Ishikawa (cell line): ENCODE data around the gene DOCK2.

Source experiments
- CEBPB ChIP-seq: IDR thresholded peaks from 2 replicates; pipeline ENCODE4 v1.6.1; 2012
- CREB1 ChIP-seq: IDR thresholded peaks from 2 replicates; pipeline ENCODE4 v1.6.1; 2012; ENCODE audit warnings: low read depth
- EGR1 ChIP-seq: IDR thresholded peaks from 2 replicates; pipeline ENCODE4 v1.6.1; 2012
- EP300 ChIP-seq: IDR thresholded peaks from 2 replicates; pipeline ENCODE4 v1.6.1; 2012; ENCODE audit warnings: borderline replicate concordance
- FOXM1 ChIP-seq: IDR thresholded peaks from 2 replicates; pipeline ENCODE4 v1.6.1; 2012; ENCODE audit warnings: low read depth, borderline replicate concordance
- NFIC ChIP-seq: IDR thresholded peaks from 2 replicates; pipeline ENCODE4 v1.6.1; 2012
- RAD21 ChIP-seq: IDR thresholded peaks from 2 replicates; pipeline ENCODE4 v1.6.1; 2012; ENCODE audit warnings: low read depth
- TAF1 ChIP-seq: IDR thresholded peaks from 2 replicates; pipeline ENCODE4 v1.6.1; 2012; ENCODE audit warnings: low read depth, mild to moderate bottlenecking
- TCF12 ChIP-seq: IDR thresholded peaks from 2 replicates; pipeline ENCODE4 v1.6.1; 2012; ENCODE audit warnings: low read depth
- TEAD4 ChIP-seq: IDR thresholded peaks from 2 replicates; pipeline ENCODE4 v1.6.1; 2012
- YY1 ChIP-seq: IDR thresholded peaks from 2 replicates; pipeline ENCODE4 v1.6.1; 2012; ENCODE audit warnings: low read depth
- ZBTB7A ChIP-seq: IDR thresholded peaks from 2 replicates; pipeline ENCODE4 v1.6.1; 2012; ENCODE audit warnings: low read depth
- TF ChIP-seq, protein P1 (sequence below): IDR thresholded peaks from 2 replicates; pipeline ENCODE4 v1.6.1; 2012
- TF ChIP-seq, protein P2 (sequence below): IDR thresholded peaks from 2 replicates; pipeline ENCODE4 v1.6.1; 2012
- TF ChIP-seq, protein P3 (sequence below): IDR thresholded peaks from 2 replicates; pipeline ENCODE4 v1.6.1; 2012; ENCODE audit warnings: low read depth, mild to moderate bottlenecking

The DOCK2 gene

DNA sequence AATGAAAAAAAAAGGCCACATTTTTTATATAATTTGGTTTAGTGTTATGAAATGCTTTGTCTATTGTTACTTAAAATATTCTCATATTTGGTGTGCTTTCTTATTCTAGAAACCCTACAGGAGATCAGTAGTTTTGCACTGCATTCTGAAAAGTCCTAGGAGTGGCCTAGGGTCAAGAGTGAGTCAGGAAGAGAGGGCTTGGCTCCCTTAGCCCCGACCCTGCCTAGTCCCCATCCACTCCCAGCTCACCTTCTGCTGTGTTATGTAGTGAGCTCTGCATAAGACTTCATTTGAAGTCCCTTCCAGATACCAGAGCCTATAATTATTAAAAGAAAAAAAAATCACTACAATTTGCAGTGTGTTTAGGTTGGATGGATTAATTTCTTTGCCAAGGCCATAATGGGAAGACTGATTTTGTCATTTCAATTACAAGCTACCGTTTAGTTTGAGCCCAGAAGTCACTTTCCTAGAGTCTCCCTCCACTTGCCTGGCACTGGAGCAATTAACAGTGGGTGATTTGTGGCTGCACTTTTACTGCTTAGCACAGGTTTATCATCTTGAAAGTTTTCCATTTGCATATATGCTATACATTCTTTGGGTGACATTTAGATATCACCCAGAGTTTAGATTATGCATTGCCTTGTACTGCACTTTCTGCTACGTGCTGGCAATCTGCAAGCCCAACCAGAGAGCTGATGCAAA lies 199.9 kb downstream of the DOCK2 start:
- TF ChIP-seq TCF12 (no peak), CEBPB (no peak), CREB1 (no peak), FOXM1 (no peak), TAF1 (no peak), TEAD4 (no peak), YY1 (no peak), NFIC (no peak), ZBTB7A (no peak), RAD21 (no peak), EP300 (no peak), EGR1 (no peak)
- TF ChIP-seq, protein P1, sequence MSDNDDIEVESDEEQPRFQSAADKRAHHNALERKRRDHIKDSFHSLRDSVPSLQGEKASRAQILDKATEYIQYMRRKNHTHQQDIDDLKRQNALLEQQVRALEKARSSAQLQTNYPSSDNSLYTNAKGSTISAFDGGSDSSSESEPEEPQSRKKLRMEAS: no peak
- TF ChIP-seq, protein P2, sequence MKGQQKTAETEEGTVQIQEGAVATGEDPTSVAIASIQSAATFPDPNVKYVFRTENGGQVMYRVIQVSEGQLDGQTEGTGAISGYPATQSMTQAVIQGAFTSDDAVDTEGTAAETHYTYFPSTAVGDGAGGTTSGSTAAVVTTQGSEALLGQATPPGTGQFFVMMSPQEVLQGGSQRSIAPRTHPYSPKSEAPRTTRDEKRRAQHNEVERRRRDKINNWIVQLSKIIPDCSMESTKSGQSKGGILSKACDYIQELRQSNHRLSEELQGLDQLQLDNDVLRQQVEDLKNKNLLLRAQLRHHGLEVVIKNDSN: no peak
- TF ChIP-seq, protein P3, sequence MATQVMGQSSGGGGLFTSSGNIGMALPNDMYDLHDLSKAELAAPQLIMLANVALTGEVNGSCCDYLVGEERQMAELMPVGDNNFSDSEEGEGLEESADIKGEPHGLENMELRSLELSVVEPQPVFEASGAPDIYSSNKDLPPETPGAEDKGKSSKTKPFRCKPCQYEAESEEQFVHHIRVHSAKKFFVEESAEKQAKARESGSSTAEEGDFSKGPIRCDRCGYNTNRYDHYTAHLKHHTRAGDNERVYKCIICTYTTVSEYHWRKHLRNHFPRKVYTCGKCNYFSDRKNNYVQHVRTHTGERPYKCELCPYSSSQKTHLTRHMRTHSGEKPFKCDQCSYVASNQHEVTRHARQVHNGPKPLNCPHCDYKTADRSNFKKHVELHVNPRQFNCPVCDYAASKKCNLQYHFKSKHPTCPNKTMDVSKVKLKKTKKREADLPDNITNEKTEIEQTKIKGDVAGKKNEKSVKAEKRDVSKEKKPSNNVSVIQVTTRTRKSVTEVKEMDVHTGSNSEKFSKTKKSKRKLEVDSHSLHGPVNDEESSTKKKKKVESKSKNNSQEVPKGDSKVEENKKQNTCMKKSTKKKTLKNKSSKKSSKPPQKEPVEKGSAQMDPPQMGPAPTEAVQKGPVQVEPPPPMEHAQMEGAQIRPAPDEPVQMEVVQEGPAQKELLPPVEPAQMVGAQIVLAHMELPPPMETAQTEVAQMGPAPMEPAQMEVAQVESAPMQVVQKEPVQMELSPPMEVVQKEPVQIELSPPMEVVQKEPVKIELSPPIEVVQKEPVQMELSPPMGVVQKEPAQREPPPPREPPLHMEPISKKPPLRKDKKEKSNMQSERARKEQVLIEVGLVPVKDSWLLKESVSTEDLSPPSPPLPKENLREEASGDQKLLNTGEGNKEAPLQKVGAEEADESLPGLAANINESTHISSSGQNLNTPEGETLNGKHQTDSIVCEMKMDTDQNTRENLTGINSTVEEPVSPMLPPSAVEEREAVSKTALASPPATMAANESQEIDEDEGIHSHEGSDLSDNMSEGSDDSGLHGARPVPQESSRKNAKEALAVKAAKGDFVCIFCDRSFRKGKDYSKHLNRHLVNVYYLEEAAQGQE: no peak

DNA sequence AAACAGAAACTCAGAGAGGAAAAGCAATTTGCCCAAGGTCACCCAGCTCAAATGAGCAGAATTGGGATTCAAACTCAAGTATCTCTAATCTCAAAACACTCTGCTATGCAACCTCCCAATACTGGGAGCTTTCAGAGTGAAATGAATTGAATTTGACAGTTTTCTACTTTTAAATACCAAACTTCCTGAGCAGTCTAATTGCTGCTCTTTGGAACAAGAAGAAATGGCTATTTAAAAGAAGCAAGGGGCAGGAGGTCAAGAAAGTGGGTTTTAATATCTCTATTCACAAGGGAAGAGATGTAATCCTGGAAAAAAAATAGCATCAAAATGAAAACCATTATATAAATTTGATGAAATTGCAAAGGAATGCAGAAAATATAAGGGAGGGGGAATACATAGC lies 200.6 kb downstream of the DOCK2 start:
- TF ChIP-seq CEBPB (no peak), TCF12 (no peak), YY1 (no peak), RAD21 (no peak), NFIC (no peak), ZBTB7A (no peak), CREB1 (no peak), TAF1 (no peak), TEAD4 (no peak), EGR1 (no peak), FOXM1 (no peak), EP300 (no peak)
- TF ChIP-seq, protein P3: no peak
- TF ChIP-seq, protein P2: no peak
- TF ChIP-seq, protein P1: no peak

DNA sequence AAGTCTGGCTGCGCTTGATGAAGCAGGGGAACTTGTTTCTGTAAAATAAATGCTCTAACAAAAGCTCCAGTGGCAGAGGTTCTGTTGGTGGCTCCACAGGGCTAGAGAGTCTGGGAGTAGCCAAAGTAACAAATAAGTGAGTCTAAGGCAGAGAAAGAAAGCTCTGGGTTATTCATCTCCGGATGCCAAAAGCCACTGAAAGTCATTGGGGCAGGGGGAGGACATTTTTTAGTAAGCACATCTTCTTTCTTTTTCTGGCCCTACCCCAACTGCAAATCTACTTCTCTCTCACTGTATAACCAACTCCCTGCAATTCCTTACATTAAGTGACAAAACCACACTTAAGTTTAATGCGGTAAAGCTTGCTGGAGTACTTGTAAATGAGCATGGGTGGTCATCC lies 201.6 kb downstream of the DOCK2 start:
- TF ChIP-seq YY1 (no peak), TAF1 (no peak), ZBTB7A (no peak), NFIC (no peak), FOXM1 (no peak), CREB1 (no peak), EP300 (no peak), TEAD4 (no peak), CEBPB (no peak), TCF12 (no peak), RAD21 (no peak), EGR1 (no peak)
- TF ChIP-seq, protein P3: no peak
- TF ChIP-seq, protein P2: no peak
- TF ChIP-seq, protein P1: no peak
